RPMI7951 (cell line): ENCODE data around the gene SETD5. TPM values are rescaled to one million over a fixed set of nuclear protein-coding genes. Genes with fewer than 3 reads are reported as not detected.
"Not testable (repeated sequence)": the region's sequence is repeated elsewhere in the genome, so short reads cannot be mapped to it uniquely, and the experiment has no call there.

ENCODE experiments used
- DNase-seq: peaks from one replicate; pipeline ENCODE4 v3.0.0-alpha.2; 2012; ENCODE audit warnings: low read depth
- total RNA-seq: library from RNA; depleted of rRNA; stranded (reverse); fragments of >200 nt; shearing (Covaris generic); gene quantifications from 2 replicates; pipeline ENCODE4 v1.2.3, GENCODE V29; 2014

The SETD5 gene
- total RNA-seq, 1 experiment from 2014 or later: 58.4 TPM

DNA sequence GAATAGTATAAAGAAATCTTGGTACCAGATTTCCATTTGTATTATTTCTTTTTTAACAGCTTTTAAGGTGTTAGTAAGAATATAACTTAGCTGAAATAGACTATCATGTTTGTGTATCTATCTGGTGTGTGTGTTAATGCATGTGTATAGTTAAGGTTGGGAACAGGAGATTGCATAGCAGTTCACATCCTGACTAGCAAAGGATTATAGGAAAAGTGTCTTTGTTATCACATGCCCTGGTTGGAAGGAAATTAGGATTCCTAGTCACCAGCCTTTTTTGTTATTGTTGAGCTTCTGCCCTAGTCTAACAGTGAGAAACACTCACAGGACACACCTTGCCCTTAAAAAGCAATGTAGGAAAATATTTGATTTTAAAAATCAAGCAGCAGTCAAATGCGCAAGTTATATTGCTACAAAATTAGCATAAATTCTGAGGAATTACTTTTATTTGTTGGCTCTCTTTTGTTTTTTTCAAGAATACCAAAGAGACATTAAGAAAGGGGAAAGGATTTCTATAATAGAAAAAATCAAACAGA, 58.2 kb downstream of the SETD5 start:
- DNase-seq: no peak

DNA sequence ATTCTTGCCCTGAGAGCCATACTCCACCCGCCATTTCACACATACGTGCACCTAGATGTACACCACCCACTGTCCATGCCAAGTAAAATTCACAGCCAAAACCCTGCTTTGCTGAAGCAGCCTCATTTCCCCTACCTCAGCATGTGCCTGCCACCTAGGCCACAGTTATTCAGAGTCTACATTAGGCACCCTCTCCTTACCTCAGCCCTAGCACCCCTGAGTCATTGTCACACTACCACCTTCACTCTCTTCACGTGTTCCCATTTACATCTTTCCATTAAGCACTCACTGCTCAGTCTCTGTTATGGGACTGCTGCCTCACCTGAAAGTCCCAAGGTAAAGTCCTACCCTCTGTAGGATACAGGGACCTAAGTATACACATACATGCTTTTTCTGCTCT, 70.0 kb downstream of the SETD5 start:
- no peak for DNase-seq

- DNase-seq: no peak
Measured at GRCh38 chr3:9468460-9468859, 71.0 kb downstream of the SETD5 start.

DNA sequence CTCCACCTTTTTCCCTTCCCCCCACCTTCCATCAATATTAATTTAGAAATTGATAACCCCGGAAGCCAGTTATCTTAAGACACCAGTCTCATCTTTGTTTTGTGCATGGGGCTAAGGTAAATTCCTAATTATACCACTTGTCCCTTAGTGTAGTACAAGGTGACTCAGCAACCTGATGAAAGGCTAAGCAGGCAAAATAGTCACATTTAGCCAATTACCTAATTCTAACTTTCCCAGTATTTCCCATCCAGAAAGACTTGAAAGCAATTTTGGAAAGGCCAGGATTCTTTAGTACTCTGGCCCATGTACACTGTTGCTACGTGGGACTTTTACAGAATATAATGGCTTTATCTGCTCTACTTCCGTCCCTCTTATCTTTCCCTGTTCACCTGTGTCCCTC, 72.6 kb downstream of the SETD5 start:
- DNase-seq: no peak

GRCh38 chr3:9473496-9474065, 76.2 kb downstream of the SETD5 start:
- no peak for DNase-seq

DNA sequence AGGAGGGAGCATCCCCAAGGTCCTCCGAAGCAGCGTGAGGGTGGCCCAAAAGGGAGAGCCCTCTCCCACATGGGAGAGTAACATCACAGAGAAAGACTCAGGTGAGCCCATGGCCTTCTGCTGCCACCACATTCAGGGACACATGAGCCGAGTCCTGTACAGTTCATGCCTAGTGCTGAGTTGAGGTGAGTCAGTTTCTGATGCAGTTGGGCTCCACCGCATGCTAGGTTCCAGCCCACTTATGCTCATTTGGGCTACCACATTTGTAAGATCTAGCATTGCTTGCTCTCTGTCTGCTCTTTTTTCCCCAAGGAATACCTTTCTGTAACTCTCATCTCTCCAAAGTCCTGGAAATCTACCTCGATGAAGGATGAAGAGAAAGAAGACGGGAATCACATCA, 77.1 kb downstream of the SETD5 start:
- no peak for DNase-seq

- DNase-seq: no peak
Measured at GRCh38 chr3:9476935-9477334, 79.5 kb downstream of the SETD5 start.

- DNase-seq: no peak
Measured at GRCh38 chr3:9480265-9480664, 82.8 kb downstream of the SETD5 start.

- DNase-seq: no peak
Measured at GRCh38 chr3:9485248-9485647, 87.8 kb downstream of the SETD5 start.

DNA sequence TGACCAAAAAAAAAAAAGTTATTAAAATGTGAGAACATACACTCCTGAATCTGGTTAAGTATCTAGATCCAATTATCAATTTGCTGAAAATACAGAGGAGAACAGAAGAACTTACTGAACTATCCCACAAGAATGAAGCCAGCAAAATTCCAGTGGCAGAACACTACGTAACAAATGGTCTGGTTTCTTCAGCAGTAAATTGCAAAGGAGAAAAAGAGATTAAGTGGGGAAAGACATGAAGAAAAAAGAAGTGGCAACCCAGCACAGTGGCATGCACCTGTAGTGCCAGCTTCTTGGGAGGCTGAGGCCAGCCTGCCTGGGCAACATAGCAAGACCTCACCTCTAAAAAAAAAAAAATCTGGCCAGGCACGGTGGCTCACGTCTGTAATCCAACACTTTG, 94.1 kb downstream of the SETD5 start:
- DNase-seq: no peak

- DNase-seq: not testable (repeated sequence)
Measured at GRCh38 chr3:9494036-9494435, 96.6 kb downstream of the SETD5 start.

- DNase-seq: no peak
Measured at GRCh38 chr3:9496893-9497292, 99.5 kb downstream of the SETD5 start.

- DNase-seq: peak; percentile 40
Measured at GRCh38 chr3:9497821-9498565, 100.6 kb downstream of the SETD5 start.

DNA sequence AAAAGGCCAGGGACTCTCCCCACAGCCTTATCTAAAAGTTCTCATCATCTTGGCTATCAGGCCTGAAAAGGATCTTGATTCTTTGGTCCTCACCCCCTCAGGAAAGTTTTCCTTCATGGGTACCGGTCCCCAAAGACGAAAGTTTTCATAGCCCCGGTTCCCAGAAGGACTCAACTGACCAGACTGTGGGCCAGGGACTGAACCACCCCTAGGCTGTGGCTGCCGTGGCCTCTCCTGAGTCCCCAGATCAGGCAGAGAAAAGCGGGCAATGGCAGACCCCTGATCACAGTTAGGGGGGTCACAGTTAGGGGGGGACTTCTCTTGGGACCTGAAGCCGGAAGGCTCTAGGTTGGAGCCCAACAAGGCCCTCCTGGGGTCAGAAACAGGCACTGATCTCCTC, 101.4 kb downstream of the SETD5 start:
- DNase-seq: no peak

GRCh38 chr3:9499455-9500107, 102.2 kb downstream of the SETD5 start:
- no peak for DNase-seq

DNA sequence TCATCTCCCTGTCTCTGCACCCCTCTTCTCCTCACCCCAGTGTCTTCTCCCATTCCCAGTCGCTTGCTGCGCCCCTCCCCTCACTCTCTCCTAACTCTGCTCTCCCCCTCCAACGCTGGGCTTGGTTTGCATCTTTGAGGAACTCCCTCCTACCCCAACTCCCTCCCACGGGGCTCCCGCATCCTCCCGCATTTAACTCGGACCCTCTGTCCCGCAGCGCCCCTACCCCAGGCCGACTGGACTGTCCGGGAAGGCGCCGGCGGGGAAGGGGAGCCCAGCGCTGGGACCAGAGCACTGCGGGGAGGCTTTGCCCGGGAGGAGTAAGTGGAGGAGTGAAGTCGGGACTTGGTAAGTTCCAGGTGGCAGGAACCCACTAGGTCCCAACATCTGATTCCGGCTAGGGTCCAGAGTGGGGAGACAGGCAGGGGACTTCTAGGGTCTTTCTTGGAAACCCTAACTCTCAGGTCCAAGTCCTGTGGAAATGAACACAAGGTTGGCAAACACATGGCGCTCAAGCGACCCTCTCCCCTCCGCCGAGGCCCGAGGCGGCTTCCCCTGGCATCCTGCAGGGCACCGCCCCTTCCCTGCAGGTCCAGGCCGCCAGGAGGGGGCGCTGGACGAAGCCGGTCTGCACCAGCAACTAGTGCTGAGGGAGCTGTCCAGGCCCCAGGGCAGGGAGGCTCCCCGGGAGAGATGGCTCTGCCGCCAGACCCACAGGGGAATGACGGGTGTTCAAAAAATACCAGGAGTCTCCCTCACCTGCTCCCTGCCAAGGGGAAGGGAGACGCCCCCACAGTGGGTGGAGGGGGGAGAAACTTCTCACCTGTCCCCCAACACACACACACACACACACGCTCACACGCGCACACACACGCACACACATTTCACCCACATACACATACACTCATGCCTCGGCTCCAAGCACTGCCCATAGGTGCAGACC, 103.0 kb downstream of the SETD5 start:
- peak; percentile 55 for DNase-seq

DNA sequence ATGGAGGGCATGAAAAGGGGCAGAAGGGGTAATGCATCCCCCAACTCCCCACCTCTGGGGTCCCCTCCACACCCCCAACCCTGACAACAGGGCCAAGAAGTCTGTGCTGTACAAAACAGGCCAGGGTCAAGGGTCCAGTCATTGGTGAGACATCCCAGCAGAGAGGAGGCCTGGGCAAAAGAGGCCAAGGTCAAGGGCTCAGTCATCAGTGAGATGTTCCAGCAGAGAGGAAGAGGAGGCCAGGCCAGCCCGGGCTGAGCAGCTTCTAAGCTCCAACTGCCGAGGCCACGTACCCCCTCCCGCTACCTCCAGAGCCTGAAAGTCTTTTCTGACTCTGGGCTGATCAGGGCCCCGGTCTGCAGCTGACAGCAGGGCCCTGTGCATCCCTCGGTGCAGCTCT, 103.8 kb downstream of the SETD5 start:
- DNase-seq: no peak

GRCh38 chr3:9503283-9503682, 105.9 kb downstream of the SETD5 start:
- peak; percentile 59 for DNase-seq

DNA sequence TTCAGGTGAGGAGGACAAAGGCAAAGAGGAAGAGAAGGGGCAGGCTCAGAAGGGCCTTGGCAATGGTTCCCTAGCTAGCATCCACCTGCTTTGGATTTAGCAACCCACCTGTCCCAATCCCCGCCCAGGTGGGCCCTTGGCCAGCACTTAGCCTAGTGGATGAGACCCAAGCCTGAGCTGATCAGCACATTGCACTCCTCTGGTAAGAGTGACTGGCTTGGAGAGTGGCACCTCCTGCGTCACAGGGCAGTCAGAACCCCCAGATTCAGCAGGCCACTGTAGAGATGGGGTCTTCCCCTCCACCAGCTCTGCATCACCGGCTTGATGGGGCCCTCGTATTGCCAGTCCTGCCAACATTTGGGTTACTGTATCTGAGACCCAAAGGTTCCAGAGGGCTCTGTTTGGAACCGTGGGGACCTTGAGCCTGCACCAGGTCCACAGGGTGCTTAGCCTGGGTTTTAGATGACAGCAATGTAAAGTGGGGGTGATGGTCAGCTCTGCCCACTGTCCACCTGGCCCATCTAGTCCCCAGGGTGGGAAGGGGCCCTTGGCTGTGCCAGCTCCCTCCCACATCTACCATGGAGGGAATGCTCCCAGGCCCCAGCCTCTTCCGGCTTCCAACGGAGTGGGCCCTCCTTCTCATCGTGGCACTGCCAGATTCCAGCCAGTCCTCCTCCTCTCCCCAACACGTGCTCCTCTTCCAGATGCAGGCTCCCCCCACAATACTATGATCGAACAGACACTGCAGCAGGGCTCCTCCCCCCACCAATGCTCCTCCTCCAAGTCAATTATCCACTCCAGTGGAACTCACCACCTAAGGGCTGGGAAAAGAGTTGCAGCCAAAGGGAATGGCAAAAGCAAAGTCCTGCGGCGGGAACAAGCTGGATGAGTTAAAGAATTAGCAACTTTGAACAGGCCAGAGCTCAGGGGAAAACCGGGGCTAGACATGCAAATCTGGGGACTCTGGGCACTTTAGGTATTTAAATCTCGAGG, 110.5 kb downstream of the SETD5 start:
- DNase-seq: no peak

- no peak for DNase-seq
Measured at GRCh38 chr3:9508781-9509180, 111.4 kb downstream of the SETD5 start.
